ENCODE measurements around the gene OGA. TPM values are rescaled to one million over a fixed set of nuclear protein-coding genes. Genes with fewer than 3 reads are reported as not detected.
A peak's percentile ranks its signal among the peaks of the same experiment; 100 is the strongest.

Gene OGA
- total RNA-seq, 1 experiment from 2014 or later = 66.4 TPM

- DNase-seq (ENCODE audit: low read depth) = no peak
Measured at GRCh38 chr10:101759309-101760247, 58.7 kb downstream of the OGA start.

DNA sequence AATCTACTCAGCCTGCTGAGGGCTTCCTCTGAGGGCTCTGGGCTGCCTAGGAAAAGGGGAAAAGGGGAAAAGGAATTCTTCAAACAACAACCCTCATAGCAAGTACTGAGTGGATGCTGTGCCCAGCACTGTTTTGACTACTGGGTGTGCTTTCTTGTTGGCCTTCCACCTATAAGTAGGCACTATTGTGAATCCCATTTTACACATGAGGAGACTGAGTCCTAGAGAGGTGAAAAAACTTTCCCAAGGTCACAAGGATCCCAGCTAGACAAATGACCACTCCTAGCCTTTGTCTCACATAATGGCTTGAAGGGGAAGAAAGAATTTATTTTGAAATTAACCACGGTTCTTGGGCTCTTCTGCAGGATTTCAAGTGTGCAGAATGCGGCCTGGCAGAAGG is 59.4 kb downstream of the OGA start:
- DNase-seq (ENCODE audit: low read depth) = no peak

DNA sequence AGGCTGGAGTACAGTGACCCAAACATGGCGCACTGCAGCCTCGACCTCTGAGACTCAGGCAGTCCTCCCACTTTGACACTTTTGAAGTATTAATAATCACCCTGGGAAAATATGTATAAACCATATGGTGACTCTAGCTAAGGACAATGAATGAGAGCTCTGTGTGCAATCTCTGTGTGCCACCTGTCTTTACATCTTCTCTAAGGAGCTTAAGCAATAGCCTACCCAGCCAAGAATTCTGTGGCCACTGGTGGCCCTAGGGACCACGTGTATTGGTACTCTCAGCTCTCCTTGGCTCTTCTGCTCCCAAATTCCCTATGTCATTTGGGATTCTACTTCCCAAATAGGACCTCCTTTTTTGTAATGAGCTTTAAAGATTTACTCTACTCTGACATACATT is 66.0 kb downstream of the OGA start:
- no peak for DNase-seq (ENCODE audit: low read depth)

DNA sequence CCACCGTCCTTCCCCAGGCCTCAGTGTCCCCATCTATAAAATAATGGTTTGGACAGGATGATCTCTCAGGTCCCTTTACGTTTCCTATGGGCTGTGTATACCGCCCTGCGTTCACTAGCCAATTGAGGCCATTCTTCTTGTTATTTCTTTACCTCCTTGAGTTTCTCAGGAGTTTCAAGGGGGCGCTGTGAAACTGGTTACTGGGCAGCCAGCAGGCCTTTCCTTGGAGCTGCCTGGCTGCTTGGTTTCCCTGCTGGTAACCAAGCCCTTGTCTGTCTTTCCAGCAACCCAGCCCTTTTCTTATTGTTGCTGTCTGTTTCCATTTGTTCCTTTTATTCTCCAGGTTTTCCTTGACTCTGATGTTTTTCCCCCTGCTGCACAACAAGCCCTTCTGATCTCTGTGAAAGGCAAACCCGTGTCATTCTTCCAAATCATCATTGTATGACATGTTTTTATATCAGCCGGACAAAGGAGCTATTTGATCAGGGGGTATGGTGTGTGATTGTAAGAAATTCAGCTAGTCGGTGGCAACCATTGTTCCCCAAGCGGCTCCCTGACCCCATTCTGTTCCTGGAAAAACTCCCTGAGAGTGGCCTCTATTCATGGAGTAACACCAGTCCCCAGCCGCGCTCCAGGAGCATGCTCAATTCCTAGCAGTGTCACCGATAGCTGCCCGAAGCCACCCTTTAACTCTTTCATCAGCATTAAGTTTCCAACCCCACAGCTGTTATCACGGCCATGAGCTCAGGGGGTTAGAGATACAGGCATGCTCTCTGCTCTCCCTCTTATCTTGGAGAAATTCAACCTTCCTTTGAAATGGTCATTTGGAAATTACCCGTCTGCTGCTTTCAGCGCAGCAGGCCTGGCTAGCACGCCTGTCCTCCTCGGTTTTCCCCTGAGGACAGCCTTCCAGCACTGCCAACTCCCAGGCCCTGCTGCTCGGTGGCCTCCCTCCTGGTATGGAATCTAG is 68.9 kb downstream of the OGA start:
- no peak for DNase-seq (ENCODE audit: low read depth)

DNA sequence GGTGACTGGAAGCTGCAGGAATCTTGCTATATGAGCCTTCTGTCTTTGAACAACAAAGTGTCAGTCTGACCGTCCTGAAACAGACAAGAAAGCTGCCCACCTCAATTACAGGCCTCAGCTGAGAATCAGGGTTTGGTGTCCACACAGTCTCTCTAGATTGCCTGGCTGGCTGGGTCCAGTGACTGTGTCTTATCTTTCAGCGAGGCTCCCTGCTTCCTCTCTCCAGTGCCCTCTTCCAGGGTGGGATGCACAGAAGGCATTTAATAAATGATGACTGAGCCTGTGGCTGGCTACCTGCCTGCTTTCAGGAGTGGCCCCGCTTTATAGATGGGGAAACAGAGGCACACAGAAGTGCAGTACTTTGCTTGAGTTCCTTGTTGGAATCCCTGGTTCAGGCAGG is 69.7 kb downstream of the OGA start:
- no peak for DNase-seq (ENCODE audit: low read depth)

GRCh38 chr10:101745074-101745696 is 73.1 kb downstream of the OGA start:
- DNase-seq (ENCODE audit: low read depth) = peak; percentile 5

DNA sequence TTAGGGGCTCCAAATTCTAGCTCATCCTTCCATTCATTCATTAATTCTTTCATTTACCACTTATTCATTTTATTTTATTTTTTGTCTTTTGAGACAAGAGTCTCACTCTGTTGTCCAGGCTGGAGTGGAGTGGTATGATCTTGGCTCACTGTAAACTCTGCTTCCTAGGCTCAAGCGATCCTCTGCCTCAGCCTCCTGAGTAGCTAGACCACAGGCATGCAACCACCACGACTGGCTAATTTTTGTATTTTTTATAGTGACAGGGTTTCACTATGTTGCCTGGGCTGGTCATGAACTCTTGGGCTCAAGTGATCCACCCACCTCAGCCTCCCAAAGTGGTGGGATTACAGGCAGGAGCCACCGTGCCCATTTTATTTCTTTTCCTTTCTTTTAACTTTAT is 74.0 kb downstream of the OGA start:
- DNase-seq (ENCODE audit: low read depth) = peak; percentile 31

- DNase-seq (ENCODE audit: low read depth) = no peak
Measured at GRCh38 chr10:101741938-101742337, 76.3 kb downstream of the OGA start.

DNA sequence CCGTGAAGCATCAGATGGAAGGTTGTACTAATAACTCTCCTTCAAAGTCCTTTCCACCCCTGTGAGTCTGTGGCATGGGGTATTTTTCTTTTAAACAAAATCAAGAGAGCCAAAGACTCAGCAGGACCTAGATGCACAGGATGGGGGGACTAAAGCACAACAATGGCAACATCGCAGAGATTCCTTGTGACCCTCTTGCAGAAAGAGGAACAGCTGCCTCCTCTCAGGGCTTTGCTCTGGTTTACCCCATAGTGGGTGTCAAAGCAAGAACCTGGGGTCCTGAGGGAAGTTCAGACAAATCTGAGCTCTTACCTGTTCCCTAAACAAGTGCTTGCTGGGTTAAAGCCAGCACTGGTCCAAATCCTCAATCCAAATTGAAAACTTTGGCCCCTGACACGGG is 81.6 kb downstream of the OGA start:
- DNase-seq (ENCODE audit: low read depth) = no peak

Other genes with a start within 250 kb of the OGA start
- gene POLL, start 230.2 kb downstream of the OGA start, total RNA-seq (2014; rRNA removed; shearing (Covaris generic)) = 3.3 and 6.6 TPM in 2 replicates
- gene DPCD, start 230.1 kb downstream of the OGA start, total RNA-seq (2014; rRNA removed; shearing (Covaris generic)) = 46.7 and 48.4 TPM in 2 replicates
- gene FBXW4, start 123.3 kb downstream of the OGA start, total RNA-seq (2014; rRNA removed; shearing (Covaris generic)) = 8.7 and 8.9 TPM in 2 replicates
- gene FGF8, start 42.3 kb downstream of the OGA start, total RNA-seq (2014; rRNA removed; shearing (Covaris generic)) = not detected in 2 replicates
- 35.2 and 53.3 TPM in 2 replicates for gene NPM3, start 35.0 kb downstream of the OGA start, total RNA-seq (2014; rRNA removed; shearing (Covaris generic))
- gene KCNIP2, start 25.4 kb upstream of the OGA start, total RNA-seq (2014; rRNA removed; shearing (Covaris generic)) = 0.07 and 0.57 TPM in 2 replicates
- gene ARMH3, start 237.7 kb upstream of the OGA start, total RNA-seq (2014; rRNA removed; shearing (Covaris generic)) = 6.9 and 13.0 TPM in 2 replicates
- gene HPS6, start 246.9 kb upstream of the OGA start, total RNA-seq (2014; rRNA removed; shearing (Covaris generic)) = 10.6 and 19.8 TPM in 2 replicates